ENCODE measurements around the gene DSPP.

Gene DSPP

GRCh38 chr4:87633243-87633642, 24.9 kb downstream of the DSPP start:
- ATAC-seq (ENCODE audit: low read depth), result no peak
- Histone ChIP-seq H3K27me3 (ENCODE audit: insufficient read depth, poor library complexity, severe bottlenecking) (no peaks in the 10 kb centered on the region), H3K9me3 (ENCODE audit: severe bottlenecking) (no peaks in the 10 kb centered on the region), H3K36me3 (ENCODE audit: low read depth) (no peaks in the 10 kb centered on the region), H3K27ac (ENCODE audit: poor library complexity, severe bottlenecking) (no peak overlapping the region), H3K4me1 (ENCODE audit: insufficient read depth, poor library complexity, severe bottlenecking) (peaks cover 4% of the 10 kb centered on the region), H3K4me3 (ENCODE audit: severe bottlenecking) (no peak overlapping the region)
- no peak for TF ChIP-seq CTCF (IDR thresholded peaks at IDR 0.05; ENCODE audit: poor library complexity, severe bottlenecking)
- DNase-seq (ENCODE audit: low spot score), result no peak

- H3K36me3 ChIP-seq (ENCODE audit: low read depth), result no peaks in the 10 kb centered on the region
- no peak for ATAC-seq (ENCODE audit: low read depth)
- H3K4me1 ChIP-seq (ENCODE audit: insufficient read depth, poor library complexity, severe bottlenecking), result no peaks in the 10 kb centered on the region
Observed at GRCh38 chr4:87644286-87644685, 36.0 kb downstream of the DSPP start.

GRCh38 chr4:87649980-87650379, 41.7 kb downstream of the DSPP start, which contains the start of gene DMP1:
Gene DMP1 (plus strand): TSS chr4:87650280. CDS start chr4:87656493, 6,213 bp downstream.
- Histone ChIP-seq H3K36me3 (ENCODE audit: low read depth) (no peaks in the 10 kb centered on the region), H3K9me3 (ENCODE audit: severe bottlenecking) (no peaks in the 10 kb centered on the region), H3K27me3 (ENCODE audit: insufficient read depth, poor library complexity, severe bottlenecking) (no peaks in the 10 kb centered on the region), H3K4me3 (ENCODE audit: severe bottlenecking) (no peak within 1 kb of the TSS), H3K4me1 (ENCODE audit: insufficient read depth, poor library complexity, severe bottlenecking) (no peaks in the 10 kb centered on the region), H3K27ac (ENCODE audit: poor library complexity, severe bottlenecking) (no peak within 1 kb of the TSS)
- TF ChIP-seq CTCF (IDR thresholded peaks at IDR 0.05; ENCODE audit: poor library complexity, severe bottlenecking), result no peak
- DNase-seq (ENCODE audit: low spot score) (no peak), ATAC-seq (ENCODE audit: low read depth) (no peak)

More at GRCh38 chr4:87644286-87644685, 36.0 kb downstream of the DSPP start:
- Histone ChIP-seq H3K4me3 (ENCODE audit: severe bottlenecking) (no peak overlapping the region), H3K9me3 (ENCODE audit: severe bottlenecking) (no peaks in the 10 kb centered on the region), H3K27me3 (ENCODE audit: insufficient read depth, poor library complexity, severe bottlenecking) (no peaks in the 10 kb centered on the region), H3K27ac (ENCODE audit: poor library complexity, severe bottlenecking) (no peak overlapping the region)
- no peak for TF ChIP-seq CTCF (IDR thresholded peaks at IDR 0.05; ENCODE audit: poor library complexity, severe bottlenecking)
- DNase-seq (ENCODE audit: low spot score), result no peak

GRCh38 chr4:87650938-87651337, 42.6 kb downstream of the DSPP start:
- ATAC-seq (ENCODE audit: low read depth) (no peak), DNase-seq (ENCODE audit: low spot score) (no peak)
- Histone ChIP-seq H3K9me3 (ENCODE audit: severe bottlenecking) (no peaks in the 10 kb centered on the region), H3K27ac (ENCODE audit: poor library complexity, severe bottlenecking) (no peak overlapping the region), H3K27me3 (ENCODE audit: insufficient read depth, poor library complexity, severe bottlenecking) (no peaks in the 10 kb centered on the region), H3K36me3 (ENCODE audit: low read depth) (no peaks in the 10 kb centered on the region), H3K4me3 (ENCODE audit: severe bottlenecking) (no peak overlapping the region), H3K4me1 (ENCODE audit: insufficient read depth, poor library complexity, severe bottlenecking) (no peaks in the 10 kb centered on the region)
- TF ChIP-seq CTCF (IDR thresholded peaks at IDR 0.05; ENCODE audit: poor library complexity, severe bottlenecking), result no peak

GRCh38 chr4:87651941-87652340, 43.6 kb downstream of the DSPP start:
- Histone ChIP-seq H3K36me3 (ENCODE audit: low read depth) (no peaks in the 10 kb centered on the region), H3K9me3 (ENCODE audit: severe bottlenecking) (no peaks in the 10 kb centered on the region), H3K27me3 (ENCODE audit: insufficient read depth, poor library complexity, severe bottlenecking) (no peaks in the 10 kb centered on the region), H3K27ac (ENCODE audit: poor library complexity, severe bottlenecking) (no peak overlapping the region), H3K4me1 (ENCODE audit: insufficient read depth, poor library complexity, severe bottlenecking) (peaks cover 2% of the 10 kb centered on the region), H3K4me3 (ENCODE audit: severe bottlenecking) (no peak overlapping the region)
- TF ChIP-seq CTCF (IDR thresholded peaks at IDR 0.05; ENCODE audit: poor library complexity, severe bottlenecking), result no peak
- DNase-seq (ENCODE audit: low spot score) (no peak), ATAC-seq (ENCODE audit: low read depth) (no peak)

Data from RWPE2 (cell line).